Measurements from ENCODE around the gene IGSF23.

- TF ChIP-seq CTCF (IDR thresholded peaks at IDR 0.05; ENCODE audit: low read depth, low read length, missing input control) (no peak), JUND (IDR thresholded peaks at IDR 0.05) (no peak), RAD21 (IDR thresholded peaks at IDR 0.05) (no peak), SP1 (IDR thresholded peaks at IDR 0.05) (no peak), YY1 (IDR thresholded peaks at IDR 0.05) (no peak), TAF1 (conservative IDR thresholded peaks at IDR 0.05) (no peak), RXRA (IDR thresholded peaks at IDR 0.05) (no peak), HNF4A (conservative IDR thresholded peaks at IDR 0.05) (no peak)
- TF ChIP-seq, protein P1, sequence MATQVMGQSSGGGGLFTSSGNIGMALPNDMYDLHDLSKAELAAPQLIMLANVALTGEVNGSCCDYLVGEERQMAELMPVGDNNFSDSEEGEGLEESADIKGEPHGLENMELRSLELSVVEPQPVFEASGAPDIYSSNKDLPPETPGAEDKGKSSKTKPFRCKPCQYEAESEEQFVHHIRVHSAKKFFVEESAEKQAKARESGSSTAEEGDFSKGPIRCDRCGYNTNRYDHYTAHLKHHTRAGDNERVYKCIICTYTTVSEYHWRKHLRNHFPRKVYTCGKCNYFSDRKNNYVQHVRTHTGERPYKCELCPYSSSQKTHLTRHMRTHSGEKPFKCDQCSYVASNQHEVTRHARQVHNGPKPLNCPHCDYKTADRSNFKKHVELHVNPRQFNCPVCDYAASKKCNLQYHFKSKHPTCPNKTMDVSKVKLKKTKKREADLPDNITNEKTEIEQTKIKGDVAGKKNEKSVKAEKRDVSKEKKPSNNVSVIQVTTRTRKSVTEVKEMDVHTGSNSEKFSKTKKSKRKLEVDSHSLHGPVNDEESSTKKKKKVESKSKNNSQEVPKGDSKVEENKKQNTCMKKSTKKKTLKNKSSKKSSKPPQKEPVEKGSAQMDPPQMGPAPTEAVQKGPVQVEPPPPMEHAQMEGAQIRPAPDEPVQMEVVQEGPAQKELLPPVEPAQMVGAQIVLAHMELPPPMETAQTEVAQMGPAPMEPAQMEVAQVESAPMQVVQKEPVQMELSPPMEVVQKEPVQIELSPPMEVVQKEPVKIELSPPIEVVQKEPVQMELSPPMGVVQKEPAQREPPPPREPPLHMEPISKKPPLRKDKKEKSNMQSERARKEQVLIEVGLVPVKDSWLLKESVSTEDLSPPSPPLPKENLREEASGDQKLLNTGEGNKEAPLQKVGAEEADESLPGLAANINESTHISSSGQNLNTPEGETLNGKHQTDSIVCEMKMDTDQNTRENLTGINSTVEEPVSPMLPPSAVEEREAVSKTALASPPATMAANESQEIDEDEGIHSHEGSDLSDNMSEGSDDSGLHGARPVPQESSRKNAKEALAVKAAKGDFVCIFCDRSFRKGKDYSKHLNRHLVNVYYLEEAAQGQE (IDR thresholded peaks at IDR 0.05) = no peak
- TF ChIP-seq, protein P2, sequence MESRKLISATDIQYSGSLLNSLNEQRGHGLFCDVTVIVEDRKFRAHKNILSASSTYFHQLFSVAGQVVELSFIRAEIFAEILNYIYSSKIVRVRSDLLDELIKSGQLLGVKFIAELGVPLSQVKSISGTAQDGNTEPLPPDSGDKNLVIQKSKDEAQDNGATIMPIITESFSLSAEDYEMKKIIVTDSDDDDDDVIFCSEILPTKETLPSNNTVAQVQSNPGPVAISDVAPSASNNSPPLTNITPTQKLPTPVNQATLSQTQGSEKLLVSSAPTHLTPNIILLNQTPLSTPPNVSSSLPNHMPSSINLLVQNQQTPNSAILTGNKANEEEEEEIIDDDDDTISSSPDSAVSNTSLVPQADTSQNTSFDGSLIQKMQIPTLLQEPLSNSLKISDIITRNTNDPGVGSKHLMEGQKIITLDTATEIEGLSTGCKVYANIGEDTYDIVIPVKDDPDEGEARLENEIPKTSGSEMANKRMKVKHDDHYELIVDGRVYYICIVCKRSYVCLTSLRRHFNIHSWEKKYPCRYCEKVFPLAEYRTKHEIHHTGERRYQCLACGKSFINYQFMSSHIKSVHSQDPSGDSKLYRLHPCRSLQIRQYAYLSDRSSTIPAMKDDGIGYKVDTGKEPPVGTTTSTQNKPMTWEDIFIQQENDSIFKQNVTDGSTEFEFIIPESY (IDR thresholded peaks at IDR 0.05) = no peak
- TF ChIP-seq, protein P3, sequence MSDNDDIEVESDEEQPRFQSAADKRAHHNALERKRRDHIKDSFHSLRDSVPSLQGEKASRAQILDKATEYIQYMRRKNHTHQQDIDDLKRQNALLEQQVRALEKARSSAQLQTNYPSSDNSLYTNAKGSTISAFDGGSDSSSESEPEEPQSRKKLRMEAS (IDR thresholded peaks at IDR 0.05) = no peak
These were observed 15.4 kb downstream of the IGSF23 start for GRCh38 chr19:44628793-44629192.

Data from liver (tissue), 3 donors.